GM21367 (cell line): ENCODE measurements around the gene PIGZ.

ENCODE experiments used
- ATAC-seq: cut with Tn5 transposase; IDR thresholded peaks from one replicate; pipeline ENCODE4 v1.9.1; 2021; ENCODE audit not compliant: unreplicated experiment

PIGZ gene

DNA sequence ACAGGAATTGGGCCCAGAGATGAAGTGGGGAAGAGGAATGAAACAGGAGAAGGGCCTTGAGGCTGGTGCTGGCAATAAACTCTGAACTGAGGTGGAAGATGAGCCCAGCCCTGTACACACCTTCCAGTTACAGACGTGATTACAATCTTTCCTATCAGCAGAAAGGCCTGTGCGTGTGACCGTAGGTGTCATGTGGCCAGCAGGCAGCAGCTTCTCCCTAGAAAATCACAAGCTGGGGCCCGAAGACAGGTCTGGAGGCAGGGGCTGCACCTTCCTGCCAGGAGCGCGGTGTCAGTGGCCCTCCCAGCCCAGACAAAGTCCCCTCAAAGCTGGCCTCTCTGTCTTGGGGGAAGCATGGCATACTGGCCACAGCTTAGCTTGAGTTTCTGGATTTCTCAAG, 16.7 kb upstream of the PIGZ start:
- ATAC-seq = no peak

GRCh38 chr3:196983186-196983585, 14.6 kb upstream of the PIGZ start:
- ATAC-seq = no peak

DNA sequence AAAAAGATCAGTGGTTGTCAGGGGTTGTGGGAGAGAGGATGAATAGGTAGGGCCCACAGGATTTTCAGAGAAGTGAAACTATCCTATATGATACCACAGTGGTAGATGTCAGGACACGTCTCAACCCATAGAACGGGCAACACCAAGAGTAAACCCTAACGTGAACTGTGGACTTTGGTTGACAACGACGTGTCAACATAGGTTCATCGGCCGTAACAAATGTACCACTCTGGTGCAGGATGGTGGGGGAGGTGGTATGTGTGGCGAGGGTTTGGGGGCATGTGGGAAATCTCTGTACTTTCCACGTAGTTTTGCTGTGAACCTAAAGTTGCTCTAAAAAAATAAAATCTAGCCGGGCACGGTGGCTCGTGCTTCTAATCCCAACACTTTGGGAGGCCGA, 13.0 kb upstream of the PIGZ start:
- no peak for ATAC-seq

DNA sequence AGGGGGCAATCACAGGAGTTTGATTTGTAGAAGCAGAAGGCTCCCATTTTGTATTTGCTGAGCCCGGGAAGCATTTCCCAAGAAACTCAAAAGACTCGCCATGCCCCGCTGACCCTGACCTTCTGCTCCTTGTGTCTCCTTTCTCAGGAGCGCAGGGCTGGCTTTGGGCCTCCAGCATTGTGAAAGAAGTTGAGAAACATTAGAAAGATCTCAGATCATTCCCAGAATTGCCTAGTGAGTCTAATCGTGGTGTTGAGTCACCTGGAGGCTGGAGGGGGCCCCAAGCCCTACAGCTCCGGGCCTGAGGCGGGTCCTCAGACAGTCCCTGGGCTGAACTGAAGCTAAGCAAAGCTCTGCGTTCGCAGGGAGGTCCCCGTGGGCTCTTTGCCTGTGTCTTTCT, 10.9 kb upstream of the PIGZ start:
- ATAC-seq = no peak

DNA sequence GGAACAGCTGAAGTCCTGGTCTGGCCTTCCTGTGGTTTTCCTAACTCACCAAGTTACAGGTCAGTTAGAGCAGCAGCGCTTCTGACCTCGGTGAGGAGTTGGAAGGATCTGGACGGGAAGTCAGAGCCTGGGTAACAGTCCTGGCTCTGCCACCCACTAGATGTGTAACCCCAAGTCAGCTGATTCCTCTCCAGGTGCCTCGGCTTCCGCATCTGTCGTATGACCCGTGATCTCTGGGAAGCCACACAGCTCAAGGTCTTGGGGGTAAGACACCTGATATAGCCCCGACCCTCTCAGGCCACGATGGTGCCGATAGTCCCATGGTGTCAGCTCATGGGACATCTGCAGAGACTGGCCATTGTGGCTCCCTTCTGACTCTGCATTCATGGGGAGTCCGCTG, 8.3 kb upstream of the PIGZ start:
- no peak for ATAC-seq

- ATAC-seq = no peak
Measured at GRCh38 chr3:196975349-196975748, 6.7 kb upstream of the PIGZ start.

DNA sequence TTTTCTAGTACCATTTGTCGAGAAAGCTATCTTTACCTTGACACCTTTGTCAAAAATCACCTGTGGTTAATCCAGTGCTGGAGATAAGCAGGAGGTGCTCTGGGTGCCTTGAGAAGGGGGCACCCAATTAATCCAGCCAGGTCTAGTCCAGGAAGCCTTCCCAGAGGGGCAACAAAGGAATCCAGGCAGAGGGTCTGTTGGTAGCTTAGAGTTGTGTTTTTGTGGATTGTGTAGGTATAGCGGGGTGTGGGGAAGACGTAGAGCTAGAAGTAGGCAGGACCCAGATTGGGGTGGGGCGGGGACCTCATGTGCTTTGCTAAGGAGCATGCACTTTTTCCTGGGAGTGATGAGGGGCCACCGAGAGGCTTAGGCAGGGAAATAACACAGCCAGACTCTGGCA, 6.0 kb upstream of the PIGZ start:
- ATAC-seq = no peak

DNA sequence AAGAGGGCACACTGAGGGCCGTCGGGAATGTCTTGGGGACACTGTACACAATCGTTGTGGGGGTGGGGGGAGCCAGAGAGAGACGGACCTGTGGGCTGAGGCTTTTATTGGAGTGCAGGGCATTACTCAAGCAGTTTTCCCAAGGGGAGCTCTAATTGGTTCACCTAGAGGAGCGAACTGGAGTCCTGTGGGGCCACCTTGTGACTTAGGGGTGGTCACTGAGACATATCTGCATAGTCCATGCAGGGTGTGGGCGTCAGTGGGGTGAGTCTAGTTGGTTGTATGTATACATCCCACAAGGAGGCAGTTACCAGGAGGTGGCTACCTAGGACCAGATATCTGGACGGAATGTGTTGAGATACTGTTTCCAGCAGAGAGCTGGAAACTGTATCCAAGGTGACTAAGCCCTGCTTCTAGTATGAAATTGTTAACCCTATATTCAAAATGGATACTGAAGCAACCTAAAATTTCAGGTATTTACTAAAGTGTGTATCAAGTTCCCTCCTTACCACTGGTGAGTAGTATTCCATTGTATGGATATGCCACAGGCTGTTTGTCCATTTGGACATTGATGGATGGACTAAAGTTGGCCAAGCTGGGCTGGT, 2.6 kb upstream of the PIGZ start:
- ATAC-seq = no peak

- ATAC-seq = no peak
Measured at GRCh38 chr3:196970547-196971093, 2.0 kb upstream of the PIGZ start.

DNA sequence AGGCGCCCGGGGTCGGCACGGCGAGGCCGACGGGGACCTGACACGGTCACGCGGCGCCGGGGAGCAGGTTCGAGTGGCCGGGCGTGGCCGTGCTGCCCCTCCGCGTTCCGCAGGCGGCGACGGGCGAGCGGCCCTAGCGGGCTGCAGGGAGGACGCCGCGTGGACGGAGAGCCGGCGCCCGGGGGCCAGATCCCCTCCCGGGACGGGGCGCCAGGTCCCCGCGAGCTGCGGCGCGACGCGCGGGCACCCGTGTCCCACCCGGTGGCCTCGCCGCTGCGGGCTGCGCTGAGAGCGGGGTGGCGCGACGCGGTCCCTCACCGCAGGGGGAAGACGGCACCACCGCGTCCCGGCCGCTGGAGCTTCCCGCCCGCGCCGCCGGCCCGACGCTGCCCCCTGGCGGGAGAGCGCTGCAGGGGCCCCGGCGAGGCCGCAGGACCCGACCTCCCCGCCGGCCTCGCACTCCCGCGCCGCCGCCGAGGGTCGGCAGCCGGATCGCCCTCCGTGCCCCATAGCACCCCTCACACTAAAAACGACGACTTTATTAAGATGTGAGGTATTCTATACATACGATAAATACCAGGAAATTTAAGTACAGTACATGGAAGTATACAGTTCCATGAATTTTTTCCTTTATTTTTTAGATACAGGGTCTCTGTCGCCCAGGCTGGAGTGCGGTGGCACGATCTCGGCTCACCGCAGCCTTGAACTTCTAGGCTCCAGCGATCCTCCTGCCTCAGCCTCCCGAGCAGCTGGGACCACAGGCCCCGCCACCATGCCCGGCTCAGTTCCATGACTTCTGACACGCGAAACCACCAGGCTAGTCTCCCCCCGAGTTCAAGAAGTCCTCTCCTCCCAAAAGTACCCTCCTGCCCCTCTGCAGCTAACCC, 1.3 kb upstream of the PIGZ start:
- peak; percentile 59 for ATAC-seq

DNA sequence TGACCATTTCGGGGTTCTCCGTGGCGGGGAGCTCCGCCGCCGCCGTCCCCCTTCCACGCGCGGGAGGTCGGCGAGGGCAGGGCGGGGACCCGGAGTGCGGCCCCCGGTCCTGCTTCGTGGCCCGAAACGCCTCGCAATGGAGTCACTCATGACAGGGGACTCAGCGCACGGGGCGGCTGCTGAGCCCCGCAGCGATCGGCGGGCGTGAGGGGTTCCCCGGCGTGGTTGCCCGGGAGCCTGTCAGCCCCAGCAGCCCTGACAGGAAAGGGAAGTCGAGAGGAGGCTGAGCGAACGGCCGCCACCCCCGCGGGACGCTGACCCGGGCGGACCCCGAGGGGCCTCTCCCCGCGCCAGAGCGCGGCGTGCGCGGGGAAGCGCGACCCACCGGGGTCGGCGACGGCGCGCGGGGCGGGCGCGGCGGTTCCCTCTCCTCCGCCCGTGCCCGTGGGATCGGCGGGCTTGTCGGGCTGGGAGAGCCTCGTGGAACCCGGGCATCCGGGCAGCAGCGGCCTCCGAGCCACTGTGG, 564 bp upstream of the PIGZ start:
- ATAC-seq = peak; percentile 39

- no peak for ATAC-seq
Measured at GRCh38 chr3:196967412-196968232, 1.0 kb downstream of the PIGZ start.

DNA sequence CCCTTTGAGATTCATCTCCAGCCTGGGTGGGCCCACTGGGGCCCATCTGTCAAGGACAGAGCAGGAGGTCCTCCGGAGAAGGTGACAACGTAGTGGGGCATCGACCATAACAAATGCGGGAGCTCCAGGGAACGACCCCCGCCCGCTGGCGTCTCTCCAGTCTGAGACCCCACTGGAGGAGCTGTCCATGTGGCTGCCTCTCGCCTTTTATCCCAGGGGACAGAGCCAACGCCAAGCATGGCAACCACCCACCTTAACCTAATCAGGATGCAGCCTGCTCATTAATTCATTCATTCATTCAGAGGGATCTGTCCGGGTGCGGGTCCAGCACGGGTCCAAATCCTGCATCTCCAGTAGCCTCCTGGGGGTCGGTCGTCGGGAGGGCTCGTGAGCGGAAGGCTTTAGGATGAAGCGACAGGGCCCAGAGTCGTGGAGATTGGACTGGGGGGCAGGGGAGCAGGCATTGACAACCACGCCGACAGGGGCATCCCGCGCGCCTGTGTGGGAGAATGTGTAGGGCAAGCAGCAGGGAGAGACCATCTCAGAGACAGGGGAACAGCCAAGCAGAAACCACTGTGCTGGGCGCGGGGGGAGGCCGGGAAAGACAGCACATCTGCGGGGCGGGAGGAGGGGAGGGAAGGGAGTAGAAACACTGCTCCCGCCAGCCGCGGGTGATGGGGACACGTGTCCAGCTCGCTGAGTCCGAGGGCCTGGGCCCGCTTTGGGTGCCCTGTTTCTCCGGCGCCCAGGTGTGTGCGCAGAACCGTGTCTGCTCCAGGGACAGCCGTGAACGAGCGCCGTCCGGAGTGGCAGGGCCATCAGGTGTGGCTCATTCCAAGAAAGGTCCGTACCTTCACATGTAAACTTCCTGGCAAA, 1.9 kb downstream of the PIGZ start:
- no peak for ATAC-seq

GRCh38 chr3:196965804-196966173, 2.8 kb downstream of the PIGZ start:
- no peak for ATAC-seq

DNA sequence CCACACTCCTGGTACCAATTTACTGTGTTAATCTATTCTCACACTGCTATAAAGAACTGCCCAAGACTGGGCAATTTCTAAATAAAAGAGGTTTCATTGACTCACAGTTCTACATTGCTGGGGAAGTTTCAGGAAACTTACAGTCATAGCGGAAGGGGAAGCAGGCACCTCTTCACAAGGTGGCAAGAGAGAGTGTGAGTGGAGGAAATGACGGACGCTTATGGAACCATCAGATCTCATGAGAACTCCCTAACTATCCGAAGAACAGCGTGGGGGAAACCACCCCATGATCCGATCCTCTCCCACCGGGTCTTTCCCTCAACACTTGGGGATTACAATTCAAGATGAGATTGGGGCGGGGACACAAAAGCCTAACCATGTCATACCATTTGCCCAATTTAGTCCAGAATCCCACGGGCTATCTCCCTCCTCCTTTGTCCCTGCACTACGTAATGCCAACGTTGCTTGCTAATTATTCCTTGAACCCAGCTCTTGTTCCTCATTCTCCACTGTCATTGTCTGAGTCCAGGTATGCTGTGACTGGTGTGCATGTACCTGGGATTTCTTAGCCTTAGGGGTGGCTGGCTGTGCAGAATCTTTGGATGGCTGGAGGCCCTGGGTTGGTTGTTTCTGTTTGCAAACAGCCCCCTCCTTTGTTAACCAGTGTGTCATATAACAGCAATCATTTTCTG, 3.4 kb downstream of the PIGZ start:
- no peak for ATAC-seq

DNA sequence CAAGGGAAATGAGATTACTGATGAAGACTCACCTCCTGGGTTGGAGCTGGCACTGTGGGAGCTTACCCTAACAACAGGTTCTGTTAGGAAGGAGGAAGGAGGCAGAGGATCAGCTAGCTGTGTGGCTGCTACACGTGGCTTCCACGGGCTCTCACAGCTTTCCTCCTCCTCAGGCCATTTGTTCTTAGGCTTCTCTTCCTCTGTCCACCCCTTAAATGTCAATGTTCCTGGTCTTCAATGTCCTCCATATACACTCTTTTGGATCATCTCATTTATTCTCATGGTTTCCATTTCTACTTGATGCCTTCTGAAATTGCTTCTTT, 5.0 kb downstream of the PIGZ start:
- no peak for ATAC-seq

GRCh38 chr3:196962930-196963630, 5.6 kb downstream of the PIGZ start:
- no peak for ATAC-seq

DNA sequence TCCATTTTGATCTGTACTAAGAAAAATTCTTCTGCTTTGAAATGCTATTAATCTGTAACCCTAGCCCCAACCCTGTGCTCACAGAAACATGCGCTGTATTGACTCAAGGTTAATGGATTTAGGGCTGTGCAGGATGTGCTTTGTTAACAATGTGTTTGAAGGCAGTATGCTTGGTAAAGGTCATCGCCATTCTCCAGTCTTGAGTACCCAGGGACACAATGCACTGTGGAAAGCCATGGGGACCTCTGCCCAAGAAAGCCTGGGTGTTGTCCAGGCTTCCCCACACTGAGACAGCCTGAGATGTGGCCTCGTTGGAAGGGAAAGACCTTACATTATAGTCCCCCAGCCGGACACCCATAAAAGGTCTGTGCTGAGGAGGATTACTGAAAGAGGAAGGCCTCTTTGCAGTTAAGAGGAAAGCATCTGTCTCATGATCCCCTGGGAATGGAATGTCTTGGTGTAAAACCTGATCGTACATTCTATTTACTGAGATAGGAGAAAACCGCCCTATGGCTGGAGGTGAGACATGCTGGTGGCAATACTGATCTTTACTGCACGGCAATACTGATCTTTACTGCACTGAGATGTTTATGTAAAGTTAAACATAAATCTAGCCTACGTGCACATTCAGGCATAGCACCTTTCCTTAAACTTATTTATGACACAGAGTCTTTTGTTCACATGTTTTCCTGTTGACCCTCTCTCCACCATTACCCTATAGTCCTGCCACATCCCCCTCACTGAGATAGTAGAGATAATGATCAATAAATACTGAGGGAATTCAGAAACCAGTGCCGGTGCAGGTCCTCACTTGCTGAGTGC, 6.3 kb downstream of the PIGZ start:
- no peak for ATAC-seq
